EH (cell line): ENCODE data around the gene HPCAL1.

Experiments used
- DNase-seq: peaks from one replicate; pipeline ENCODE4 v3.0.0-alpha.2; 2015; ENCODE audit warnings: low read depth

The HPCAL1 gene

DNA sequence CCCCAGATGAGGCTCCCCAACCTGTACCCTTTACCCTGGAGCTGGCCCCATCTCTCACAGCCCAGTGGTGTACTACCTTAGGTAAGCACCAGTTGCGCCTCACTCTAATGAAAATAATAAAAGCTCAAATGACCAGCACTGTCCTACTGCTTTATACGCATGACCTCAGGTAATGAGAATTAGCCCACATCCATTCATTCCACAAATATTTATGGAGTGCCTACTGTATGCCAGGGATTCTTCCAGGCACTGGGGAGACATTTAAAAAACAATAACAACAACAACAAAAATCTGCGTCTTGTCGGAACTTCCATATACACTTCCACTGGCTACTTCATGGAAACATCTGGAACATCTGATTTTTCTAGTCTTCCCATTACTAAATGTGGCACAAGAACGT, 20.8 kb downstream of the HPCAL1 start:
- DNase-seq: no peak

- peak; percentile 42 for DNase-seq
Observed at GRCh38 chr2:10324095-10324832, 21.6 kb downstream of the HPCAL1 start.

GRCh38 chr2:10325278-10326145, 22.8 kb downstream of the HPCAL1 start:
- no peak for DNase-seq

GRCh38 chr2:10326151-10326616, 23.5 kb downstream of the HPCAL1 start:
- DNase-seq: no peak

DNA sequence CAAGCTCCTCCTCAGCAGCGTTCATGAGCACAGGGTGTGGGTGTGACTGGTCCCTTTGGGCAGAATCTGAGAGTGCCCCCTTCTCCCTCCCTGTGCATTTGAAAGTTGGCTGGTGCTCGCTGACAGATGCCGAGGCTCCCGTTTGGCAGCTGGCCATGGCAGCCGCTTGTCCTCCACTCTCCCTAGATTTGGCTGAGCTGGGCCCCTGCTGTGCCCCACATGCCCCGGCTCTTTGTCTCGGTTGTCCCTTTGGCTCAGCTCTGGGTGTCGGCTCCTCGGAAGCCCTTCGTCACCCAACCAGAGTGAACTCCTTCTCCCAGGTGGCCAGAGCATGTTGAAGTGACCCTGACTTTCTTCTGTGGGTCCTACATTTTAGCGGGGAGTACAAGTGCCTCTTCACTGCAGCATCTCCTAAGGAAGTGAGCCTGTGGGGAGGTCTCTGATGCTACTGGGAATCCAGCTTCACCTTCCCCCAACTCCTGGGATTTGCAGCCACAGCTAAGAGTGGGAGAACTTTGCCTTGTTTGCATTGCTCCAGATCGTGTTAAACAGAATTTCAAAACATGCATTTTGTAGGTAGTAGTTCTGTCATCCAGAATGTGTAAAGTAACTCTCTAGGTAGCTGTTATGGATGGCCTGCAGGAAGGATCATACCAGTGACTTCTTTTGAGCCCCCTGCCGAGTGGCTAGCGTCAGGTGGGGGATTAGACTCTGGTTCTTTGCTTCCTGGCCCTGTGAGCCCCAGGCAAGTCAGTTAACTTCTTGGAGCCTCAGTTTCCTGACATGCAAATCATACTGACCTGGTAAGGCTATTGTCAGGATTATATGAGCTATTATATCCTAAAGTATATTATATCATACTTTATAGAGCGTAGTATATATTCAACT, 24.2 kb downstream of the HPCAL1 start:
- no peak for DNase-seq

DNA sequence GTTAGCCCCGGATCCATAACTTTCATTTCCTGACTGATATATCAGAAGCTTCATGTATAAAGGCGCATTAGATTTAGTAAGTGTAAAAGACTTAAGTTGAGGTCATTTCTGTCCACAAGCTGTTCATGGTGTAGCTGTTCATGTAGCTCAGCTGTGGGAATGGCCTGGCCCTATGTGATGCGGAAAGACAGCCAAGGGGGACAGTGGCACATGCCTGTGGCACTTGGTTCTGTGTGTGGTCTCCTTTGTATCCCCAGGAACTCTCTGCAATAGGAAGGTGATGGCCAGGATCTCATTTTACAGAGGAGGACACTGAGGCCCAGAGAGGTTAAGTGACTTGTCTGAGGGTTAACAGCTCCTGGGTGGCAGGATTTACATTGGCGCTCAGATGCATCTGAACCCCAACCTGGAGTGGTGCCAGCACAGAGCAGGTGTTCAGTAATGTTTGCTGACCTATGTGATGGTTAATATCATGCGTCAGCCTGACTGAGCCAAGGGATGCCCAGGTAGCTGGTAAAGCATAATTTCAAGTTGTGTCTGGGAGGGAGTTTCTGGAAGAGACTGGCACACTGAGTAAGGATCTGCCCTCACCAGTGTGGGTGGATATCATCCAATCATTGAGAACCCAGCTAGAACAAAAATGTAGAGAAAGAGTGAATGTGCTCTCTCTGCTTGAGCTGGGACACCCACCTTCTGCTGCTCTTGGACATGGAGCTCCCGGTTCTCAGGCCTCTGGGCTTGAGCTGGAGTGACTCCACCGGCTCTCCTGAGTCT, 25.4 kb downstream of the HPCAL1 start:
- DNase-seq: no peak

DNA sequence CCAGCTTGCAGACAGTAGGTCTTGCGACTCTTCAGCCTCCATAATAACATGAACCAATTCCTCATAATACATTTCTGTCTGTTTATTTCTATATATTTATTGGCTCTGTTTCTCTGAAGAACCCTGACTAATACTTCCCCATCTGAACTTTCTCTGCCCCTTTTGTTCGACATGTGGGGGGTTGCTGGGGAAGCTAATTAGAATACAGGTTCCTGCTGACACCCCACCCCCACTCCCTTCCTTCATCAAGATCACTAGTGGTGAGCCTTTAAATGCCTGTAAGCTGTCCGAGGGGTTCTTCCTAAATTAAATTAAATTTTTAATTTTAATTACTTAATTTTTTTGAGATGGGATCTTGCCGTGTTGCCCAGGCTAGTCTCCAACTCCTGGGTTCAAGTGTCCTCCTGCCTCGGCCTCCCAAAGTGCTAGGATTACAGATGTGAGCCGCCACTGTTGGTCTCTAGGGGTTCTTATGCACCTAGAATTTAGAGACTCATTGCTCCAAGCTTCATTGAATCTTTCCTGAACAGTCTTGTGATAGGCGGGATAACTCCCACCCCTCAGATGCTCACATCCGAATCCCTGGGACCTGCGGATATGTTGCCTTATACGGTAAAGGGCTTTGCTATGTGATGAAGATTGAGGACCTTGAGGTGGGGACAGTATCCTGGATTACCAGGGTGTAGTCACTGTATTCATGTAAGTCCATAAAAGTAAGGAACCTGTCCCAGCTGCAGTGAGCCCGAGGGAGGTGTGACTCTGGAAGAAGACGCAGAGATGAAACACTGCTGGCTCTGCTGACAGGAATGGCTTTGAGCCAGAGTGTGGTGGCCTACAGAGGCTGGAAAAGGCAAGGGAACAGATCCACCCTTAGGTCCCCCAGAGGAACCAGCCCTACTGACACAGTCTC, 26.2 kb downstream of the HPCAL1 start:
- DNase-seq: no peak

GRCh38 chr2:10329580-10329879, 26.8 kb downstream of the HPCAL1 start:
- DNase-seq: no peak

DNA sequence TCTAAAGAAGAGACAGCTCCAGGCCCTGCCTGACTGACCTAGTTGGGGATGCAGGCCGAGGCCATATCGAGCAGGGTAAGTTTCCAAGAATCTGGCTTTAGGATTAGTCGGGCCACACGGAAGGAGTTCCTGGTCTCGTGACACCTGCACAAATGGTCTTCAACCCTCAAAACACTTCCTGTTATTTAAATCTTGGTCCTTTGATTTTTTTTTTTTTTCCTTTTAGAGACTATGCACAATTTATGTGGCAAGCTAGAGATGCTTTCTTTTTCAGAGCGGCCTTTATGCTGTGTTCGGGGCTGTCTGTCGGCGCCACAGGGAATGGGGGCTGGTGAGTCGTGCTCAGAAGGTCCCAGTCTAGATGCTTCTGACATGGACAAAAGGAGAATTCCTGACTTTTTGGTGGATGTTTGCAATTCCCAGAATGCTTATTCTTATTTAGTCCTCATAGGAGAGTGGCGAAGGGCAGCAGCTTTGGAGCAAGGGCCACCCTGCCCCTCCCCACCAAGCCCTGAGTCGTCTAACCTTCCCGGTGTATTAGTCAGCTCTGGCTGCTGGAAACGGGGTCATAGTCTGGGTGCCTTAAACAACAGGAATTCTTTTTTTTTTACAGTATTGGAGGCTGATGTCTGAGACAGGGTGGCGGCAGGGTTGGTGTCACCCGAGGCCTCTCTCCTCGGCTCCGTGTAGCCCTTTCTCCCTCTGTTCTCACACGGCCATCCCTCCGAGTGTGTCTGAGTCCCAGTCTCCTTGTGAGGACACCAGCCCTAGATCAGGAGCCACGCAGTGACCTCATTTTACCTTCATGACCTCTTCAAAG, 27.4 kb downstream of the HPCAL1 start:
- DNase-seq: peak; percentile 87

- no peak for DNase-seq
Observed at GRCh38 chr2:10330700-10331026, 28.0 kb downstream of the HPCAL1 start.

GRCh38 chr2:10331027-10331701, 28.5 kb downstream of the HPCAL1 start:
- no peak for DNase-seq

GRCh38 chr2:10331702-10332401, 29.1 kb downstream of the HPCAL1 start:
- DNase-seq: no peak

- DNase-seq: no peak
Observed at GRCh38 chr2:10332402-10333246, 29.9 kb downstream of the HPCAL1 start.

DNA sequence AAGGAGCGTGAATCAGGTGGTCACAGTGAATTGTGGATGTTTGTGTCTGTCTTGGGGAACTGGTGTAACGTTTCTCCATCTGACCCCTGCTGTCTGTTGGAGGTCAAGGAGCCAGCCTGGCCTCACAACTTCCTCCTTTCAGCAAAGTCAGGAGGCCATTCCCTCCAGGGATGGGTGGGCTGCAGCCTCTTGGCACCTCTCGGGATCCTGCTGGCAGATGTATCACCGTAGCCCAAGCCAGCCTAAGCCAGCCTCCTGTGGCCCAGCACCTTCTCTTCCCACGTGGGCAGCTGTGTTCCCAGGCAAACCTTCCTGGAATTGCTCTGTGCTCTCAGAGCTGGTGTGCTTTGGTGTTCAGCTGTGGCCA, 30.5 kb downstream of the HPCAL1 start:
- DNase-seq: no peak

GRCh38 chr2:10333966-10334365, 31.3 kb downstream of the HPCAL1 start:
- no peak for DNase-seq

- no peak for DNase-seq
Observed at GRCh38 chr2:10335046-10335840, 32.5 kb downstream of the HPCAL1 start.

DNA sequence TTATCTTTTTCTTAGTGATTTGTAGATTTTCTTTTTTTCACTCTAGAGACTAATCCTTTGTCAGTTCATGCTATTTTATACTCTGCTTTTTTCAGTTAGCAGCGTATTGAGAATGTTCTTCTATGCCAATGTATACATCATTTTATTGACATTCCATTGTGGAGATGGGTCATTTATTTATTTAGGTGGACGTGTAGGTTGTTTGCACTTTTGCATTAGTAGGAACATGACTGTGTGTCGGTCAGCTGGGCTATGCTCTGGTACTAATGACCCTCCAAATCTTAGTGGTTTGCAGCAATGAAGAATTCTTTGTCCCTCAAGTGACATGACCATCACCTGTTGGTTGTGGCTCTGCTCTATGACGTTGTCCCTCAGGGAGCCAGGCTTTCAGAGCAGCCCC, 33.6 kb downstream of the HPCAL1 start:
- no peak for DNase-seq
